ENCODE measurements around the gene MYRFL.

GRCh38 chr12:69824966-69825560 lies at the start of gene MYRFL:
- TF ChIP-seq CTCF (IDR thresholded peaks at IDR 0.05) (no peak), POLR2A (IDR thresholded peaks at IDR 0.05) (no peak)

All from gastroesophageal sphincter (tissue), 3 donors.